H1 (cell line): ENCODE results near the gene ELAVL1. TPM values are rescaled to one million over a fixed set of nuclear protein-coding genes. Genes with fewer than 3 reads are reported as not detected.

Experiments
- ASH2L ChIP-seq: fragments of 200-600, 300-600 bp; sonication (generic); IDR thresholded peaks from one replicate; pipeline ENCODE4 v1.7.1; 2017; ENCODE audit warnings: low read length
- CBX5 ChIP-seq: fragments of 300-800, 300-1000 bp; sonication (generic); IDR thresholded peaks from 2 replicates; pipeline ENCODE4 v1.7.1; 2016; ENCODE audit warnings: antibody characterized with exemption, low read length, low read depth
- CREB1 ChIP-seq: IDR thresholded peaks from 2 replicates; pipeline ENCODE4 v1.6.1; 2012; ENCODE audit warnings: inconsistent platforms
- EGR1 ChIP-seq: IDR thresholded peaks from 2 replicates; pipeline ENCODE4 v1.6.1; 2011; ENCODE audit warnings: low read depth, low read length, borderline replicate concordance
- HDAC2 ChIP-seq, 2 experiments: fragments of 300-600 bp in 1 of 2; sonication (generic) in 1 of 2; IDR thresholded peaks; 2 replicates each; pipeline ENCODE4 v1.6.1; 2011 to 2012; ENCODE audit warnings: low read depth in 2 of 2, low read length in 2 of 2, mild to moderate bottlenecking in 2 of 2, moderate library complexity in 2 of 2, borderline replicate concordance in 1 of 2, inconsistent platforms in 1 of 2
- RXRA ChIP-seq: IDR thresholded peaks from 2 replicates; pipeline ENCODE4 v1.6.1; 2011; ENCODE audit warnings: low read depth, mild to moderate bottlenecking, low read length, moderate library complexity; ENCODE audit not compliant: insufficient read depth
- polyA plus RNA-seq, 7 experiments: library from polyadenylated mRNA; depleted of rRNA in 3 of 7; stranded (reverse) in 5 of 7; unstranded in 2 of 7; fragments of >200 nt in 5 of 7; fragments of 200-250 nt in 2 of 7; gene quantifications; 1 replicate in 5 of 7; 2 replicates in 1 of 7; 4 replicates in 1 of 7; pipeline versions ENCODE4 v1.2.1 to v1.2.3, GENCODE V29; 2011 to 2013; ENCODE audit warnings: missing spikeins in 2 of 7, mixed read lengths in 2 of 7
- total RNA-seq: library from RNA; stranded (reverse); fragmentation: NEBNext Ultra II Directional; extraction: Animal tissue kit (Norgen Biotek cat#: 25700); gene quantifications from 2 replicates; pipeline ENCODE4 v1.2.1, GENCODE V29; 2021

Gene ELAVL1
- total and polyA plus RNA-seq, 2 of the 8 experiments (the other 6 are each of a cell fraction or from before 2014, with no cell fraction given): 56.7 to 163 TPM

- TF ChIP-seq HDAC2 (IDR thresholded peaks at IDR 0.05; ENCODE audit: borderline replicate concordance in 1 of 2, low read depth in 2 of 2, low read length in 2 of 2): no peak
- TF ChIP-seq RXRA: no peak
- TF ChIP-seq EGR1: no peak
- no peak for TF ChIP-seq CBX5
- no peak for TF ChIP-seq CREB1
- TF ChIP-seq ASH2L: no peak
Measured at GRCh38 chr19:7909471-7910067, 95.9 kb downstream of the ELAVL1 start (continued).
